Measurements from ENCODE around the gene RPL14. TPM values are rescaled to one million over a fixed set of nuclear protein-coding genes. Genes with fewer than 3 reads are reported as not detected.

Gene RPL14
- polyA plus RNA-seq, 2 of the 4 experiments (the other 2 are of a cell fraction): 488 to 682 TPM

- Histone ChIP-seq H3K27ac (peak overlapping the region; percentile 75 to 87), H3K4me1 (peaks cover 12% of the 10 kb centered on the region; the same call in 2 of the 3 replicates), H3K9me3 (no peaks in the 10 kb centered on the region), H3K4me2 (peak overlapping the region; percentile 89), H3K4me3 (peak overlapping the region; percentile 57)
- FAIRE-seq (peak; percentile 36), ATAC-seq (peak; percentile 97 to 98), DNase-seq (ENCODE audit: low read depth in 1 of 2, low spot score in 1 of 2) (peak; percentile 92 to 96)
- WGBS (ENCODE audit: missing lambda C conversion rate): 3% methylated on average over 23 of the region's 41 CpGs
- no peak for TF ChIP-seq MYC (IDR thresholded peaks at IDR 0.05; ENCODE audit: borderline replicate concordance, low read length)
- peak; percentile 51 for TF ChIP-seq POLR2A (IDR thresholded peaks at IDR 0.05; ENCODE audit: low read length)
- TF ChIP-seq BHLHE40 (IDR thresholded peaks at IDR 0.05; ENCODE audit: low read depth, low read length): no peak
- TF ChIP-seq CHD2 (IDR thresholded peaks at IDR 0.05; ENCODE audit: low read length, partially characterized antibody): no peak
- no peak for TF ChIP-seq RAD21 (conservative IDR thresholded peaks at IDR 0.05 in 1 of 2, IDR thresholded peaks at IDR 0.05 in 1 of 2)
- TF ChIP-seq MAX (IDR thresholded peaks at IDR 0.05): peak; percentile 44; the same call in 1 of the 2 replicates
- TF ChIP-seq USF2 (IDR thresholded peaks at IDR 0.05): peak; percentile 10; the same call in 1 of the 2 replicates
- TF ChIP-seq RFX5 (IDR thresholded peaks at IDR 0.05): peak; percentile 77
- no peak for TF ChIP-seq ESRRA (IDR thresholded peaks at IDR 0.05; ENCODE audit: borderline replicate concordance, low read length)
- no peak; the same call in 1 of the 2 replicates for TF ChIP-seq KDM5A (IDR thresholded peaks at IDR 0.05)
- peak; percentile 82 for TF ChIP-seq PHF8 (IDR thresholded peaks at IDR 0.05; ENCODE audit: borderline replicate concordance, low read depth)
- TF ChIP-seq E2F6 (IDR thresholded peaks at IDR 0.05; ENCODE audit: borderline replicate concordance, low read depth): 0 out of 2 replicates have a peak, but pooled peaks have one; percentile 24
- TF ChIP-seq JUN (IDR thresholded peaks at IDR 0.05): peak in 1 of 2 experiments; percentile 75; a peak in 2 of 5 replicates
- no peak for TF ChIP-seq POLR2AphosphoS2 (conservative IDR thresholded peaks at IDR 0.05; ENCODE audit: low read length)
- no peak for TF ChIP-seq SREBF2 (IDR thresholded peaks at IDR 0.05)
- TF ChIP-seq ZNF302 (CRISPR knock-in tag; IDR thresholded peaks at IDR 0.05): no peak
- ChIA-PET CTCF (interaction anchor here (0.6 kb wide), 1 partner anchor 1330 kb away, joined by 4 read pairs; no protein-coding TSS in a partner anchor), POLR2A (interaction anchor here (1.2 to 2.0 kb wide), 2 partner anchors 24 to 71 kb away, joined by 3 to 6 read pairs; partner anchors contain the start of genes ZNF619 and ZNF621)
These were observed 4.0 kb upstream of the RPL14 start for GRCh38 chr3:40452876-40453730.

GRCh38 chr3:40453933-40454332 is 3.2 kb upstream of the RPL14 start:
- peak overlapping the region; percentile 89 for H3K4me2 ChIP-seq
- ChIA-PET CTCF (interaction anchor here (2.0 kb wide), 1 partner anchor 11 kb away, joined by 5 read pairs; no protein-coding TSS in a partner anchor), POLR2A (interaction anchor here (1.2 to 2.0 kb wide), 2 partner anchors 23 to 70 kb away, joined by 3 to 6 read pairs; partner anchors contain the start of genes ZNF619 and ZNF621)
- no peak for ATAC-seq
- DNase-seq (ENCODE audit: low read depth in 1 of 2, low spot score in 1 of 2): no peak
- no peak overlapping the region for H3K27ac ChIP-seq
- H3K4me1 ChIP-seq: peaks cover 19% of the 10 kb centered on the region
- WGBS (ENCODE audit: missing lambda C conversion rate): 19% methylated on average over 6 of the region's 6 CpGs
- H3K9me3 ChIP-seq: no peaks in the 10 kb centered on the region
- FAIRE-seq: no peak
- no peak for TF ChIP-seq RCOR1 (IDR thresholded peaks at IDR 0.05; ENCODE audit: low read depth, low read length)
- no peak for TF ChIP-seq CEBPB (IDR thresholded peaks at IDR 0.05)
- no peak for TF ChIP-seq HOXB5 (CRISPR knock-in tag; IDR thresholded peaks at IDR 0.05)
- no peak for TF ChIP-seq HMGXB4 (CRISPR knock-in tag; IDR thresholded peaks at IDR 0.05; ENCODE audit: borderline replicate concordance)
- TF ChIP-seq HES2 (IDR thresholded peaks at IDR 0.05): no peak
- TF ChIP-seq MAZ (IDR thresholded peaks at IDR 0.05; ENCODE audit: borderline replicate concordance, low read depth, low read length): no peak
- TF ChIP-seq KDM1A (IDR thresholded peaks at IDR 0.05; ENCODE audit: low read depth): no peak
- no peak for TF ChIP-seq KDM5A (IDR thresholded peaks at IDR 0.05)
- no peak for TF ChIP-seq RFX5 (IDR thresholded peaks at IDR 0.05)
- no peak for TF ChIP-seq POLR2A (IDR thresholded peaks at IDR 0.05; ENCODE audit: low read length)
- TF ChIP-seq PBX3 (IDR thresholded peaks at IDR 0.05): no peak
- TF ChIP-seq JUNB (IDR thresholded peaks at IDR 0.05): no peak
- TF ChIP-seq POLR2AphosphoS2 (conservative IDR thresholded peaks at IDR 0.05; ENCODE audit: low read length): no peak
- TF ChIP-seq BHLHE40 (IDR thresholded peaks at IDR 0.05; ENCODE audit: low read depth, low read length): no peak
- no peak for TF ChIP-seq CBX2 (IDR thresholded peaks at IDR 0.05; ENCODE audit: borderline replicate concordance, low read depth)
- TF ChIP-seq PHF8 (IDR thresholded peaks at IDR 0.05; ENCODE audit: borderline replicate concordance, low read depth): no peak
- TF ChIP-seq ZSCAN20 (CRISPR knock-in tag; IDR thresholded peaks at IDR 0.05): no peak
- no peak for TF ChIP-seq TP53 (CRISPR knock-in tag; IDR thresholded peaks at IDR 0.05)
- TF ChIP-seq TFCP2L1 (CRISPR knock-in tag; IDR thresholded peaks at IDR 0.05): no peak
- H3K4me3 ChIP-seq: peak overlapping the region; percentile 57
